ENCODE measurements around the gene HES7. TPM values are rescaled to one million over a fixed set of nuclear protein-coding genes. Genes with fewer than 3 reads are reported as not detected.

HES7 gene
- total and polyA plus RNA-seq, 9 of the 15 experiments (the other 6 are each of a cell fraction or from before 2014, with no cell fraction given), result 0.03 to 1.7 (median 0.14) TPM; not detected in 1

GRCh38 chr17:8156246-8156992, 32.5 kb upstream of the HES7 start (continued):
- no peak for TF ChIP-seq PHB2 (IDR thresholded peaks at IDR 0.05; ENCODE audit: low read depth)
- TF ChIP-seq PYGO2 (tag; IDR thresholded peaks at IDR 0.05), result no peak
- no peak for TF ChIP-seq ZFP36 (IDR thresholded peaks at IDR 0.05; ENCODE audit: low read depth, low read length, partially characterized antibody)
- no peak; a peak in 2 of 4 replicates for TF ChIP-seq MLLT1 (IDR thresholded peaks at IDR 0.05)
- no peak for TF ChIP-seq ZHX1 (conservative IDR thresholded peaks at IDR 0.05; ENCODE audit: low read length)
- TF ChIP-seq THAP12 (CRISPR knock-in tag; IDR thresholded peaks at IDR 0.05), result peak; percentile 20; the same call in 1 of the 2 replicates
- no peak for TF ChIP-seq ATF3 (IDR thresholded peaks at IDR 0.05)
- no peak for TF ChIP-seq ATF3 (CRISPR knock-in tag; conservative IDR thresholded peaks at IDR 0.05)
- no peak; the same call in 1 of the 2 replicates for TF ChIP-seq USF2 (CRISPR knock-in tag; IDR thresholded peaks at IDR 0.05)
- no peak for TF ChIP-seq TAL1 (IDR thresholded peaks at IDR 0.05)
- no peak for TF ChIP-seq ZBED1 (IDR thresholded peaks at IDR 0.05)
- 0 out of 2 replicates have a peak, but pooled peaks have one; percentile 27 for TF ChIP-seq KLF16 (IDR thresholded peaks at IDR 0.05)
- TF ChIP-seq E4F1 (CRISPR knock-in tag; IDR thresholded peaks at IDR 0.05; ENCODE audit: borderline replicate concordance), result no peak
- TF ChIP-seq NELFE (IDR thresholded peaks at IDR 0.05; ENCODE audit: insufficient read depth, insufficient read length), result no peak
- no peak for TF ChIP-seq NFE2L1 (tag; IDR thresholded peaks at IDR 0.05; ENCODE audit: borderline replicate concordance, low read depth)

Measured in K562 (cell line).